ENCODE results near the gene KIAA0232. TPM values are rescaled to one million over a fixed set of nuclear protein-coding genes. Genes with fewer than 3 reads are reported as not detected.
"Not testable (repeated sequence)": the region's sequence is repeated elsewhere in the genome, so short reads cannot be mapped to it uniquely, and the experiment has no call there.

The KIAA0232 gene
- total RNA-seq, 8 experiments from 2014 or later: 18.2 to 42.5 (median 35.8) TPM

- no peak overlapping the region for H3K27ac ChIP-seq
- no peak overlapping the region for H3K4me3 ChIP-seq
- peak in 2 of 8 experiments; percentile 93 to 97 for ATAC-seq (replicated peaks in 6 of 8)
- H3K4me1 ChIP-seq (replicated peaks in 1 of 2): peaks cover 0 to 2% of the 10 kb centered on the region in 2 donors
- in situ Hi-C loops (cut with MboI; ENCODE audit: low pct_unique_long_range_greater_than_20kb in 2 of 9, low sequenced_read_pairs in 9 of 9, unreplicated experiment in 9 of 9): no loop called here
- WGBS, 10 experiments: 14 to 100% (median 91%) methylated on average over 1 to 3 of the region's 3 CpGs; no CpG with 5 or more reads in 2 of the 10 experiments
Observed at GRCh38 chr4:6834867-6835266, 52.3 kb downstream of the KIAA0232 start.

DNA sequence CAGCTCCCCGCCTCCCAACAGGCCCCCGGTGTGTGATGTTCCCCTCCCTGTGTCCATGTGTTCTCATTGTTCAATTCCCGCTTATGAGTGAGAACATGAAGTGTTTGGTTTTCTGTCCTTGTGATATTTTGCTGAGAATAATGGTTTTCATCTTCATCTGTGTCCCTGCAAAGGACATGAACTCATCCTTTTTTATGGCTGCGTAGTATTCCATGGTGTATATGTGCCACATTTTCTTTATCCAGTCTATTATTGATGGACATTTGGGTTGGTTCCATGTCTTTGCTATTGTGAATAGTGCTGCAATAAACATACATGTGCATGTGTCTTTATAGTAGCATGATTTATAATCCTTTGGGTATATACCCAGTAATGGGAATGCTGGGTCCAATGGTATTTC, 53.1 kb downstream of the KIAA0232 start:
- WGBS, 10 experiments: 90 to 100% methylated on average over 1 to 2 of the region's 4 CpGs; no CpG with 5 or more reads in 8 of the 10 experiments
- H3K27ac ChIP-seq; in situ Hi-C loops (cut with MboI; ENCODE audit: low pct_unique_long_range_greater_than_20kb in 2 of 9, low sequenced_read_pairs in 9 of 9, unreplicated experiment in 9 of 9); ATAC-seq (replicated peaks in 6 of 8); H3K4me3 ChIP-seq; H3K4me1 ChIP-seq (replicated peaks in 1 of 2): not testable (repeated sequence)

- ATAC-seq (replicated peaks in 6 of 8); H3K4me1 ChIP-seq (replicated peaks in 1 of 2); H3K27ac ChIP-seq; in situ Hi-C loops (cut with MboI; ENCODE audit: low pct_unique_long_range_greater_than_20kb in 2 of 9, low sequenced_read_pairs in 9 of 9, unreplicated experiment in 9 of 9); H3K4me3 ChIP-seq: not testable (repeated sequence)
- WGBS, 10 experiments: no CpG with 5 or more reads among the region's 34 CpGs
Observed at GRCh38 chr4:6837106-6837505, 54.6 kb downstream of the KIAA0232 start.

GRCh38 chr4:6839579-6839978, 57.1 kb downstream of the KIAA0232 start:
- no peak overlapping the region for H3K4me3 ChIP-seq
- WGBS, 10 experiments: 53 to 100% (median 79%) methylated on average over 1 to 4 of the region's 4 CpGs; no CpG with 5 or more reads in 2 of the 10 experiments
- no peak overlapping the region for H3K27ac ChIP-seq
- H3K4me1 ChIP-seq (replicated peaks in 1 of 2): peaks cover 0 to 8% of the 10 kb centered on the region in 2 donors
- in situ Hi-C loops (cut with MboI; ENCODE audit: low pct_unique_long_range_greater_than_20kb in 2 of 9, low sequenced_read_pairs in 9 of 9, unreplicated experiment in 9 of 9): no loop called here
- no peak for ATAC-seq (replicated peaks in 6 of 8)

- in situ Hi-C loops (cut with MboI; ENCODE audit: low pct_unique_long_range_greater_than_20kb in 2 of 9, low sequenced_read_pairs in 9 of 9, unreplicated experiment in 9 of 9): no loop called here
- H3K27ac ChIP-seq: no peak overlapping the region
- ATAC-seq (replicated peaks in 6 of 8): peak in 7 of 8 experiments; percentile 36 to 98 (median 66)
- 0 to 93% (median 58%) methylated on average over 2 to 5 of the region's 8 CpGs for WGBS, 10 experiments
- H3K4me3 ChIP-seq: no peak overlapping the region
- H3K4me1 ChIP-seq (replicated peaks in 1 of 2): peaks cover 0 to 8% of the 10 kb centered on the region in 2 donors
Observed at GRCh38 chr4:6840062-6840976, 57.8 kb downstream of the KIAA0232 start.

GRCh38 chr4:6845027-6845426, 62.5 kb downstream of the KIAA0232 start:
- Histone ChIP-seq H3K27ac (no peak overlapping the region), H3K4me1 (replicated peaks in 1 of 2) (peaks cover 0 to 4% of the 10 kb centered on the region in 2 donors), H3K4me3 (no peak overlapping the region)
- in situ Hi-C loops (cut with MboI; ENCODE audit: low pct_unique_long_range_greater_than_20kb in 2 of 9, low sequenced_read_pairs in 9 of 9, unreplicated experiment in 9 of 9): no loop called here
- WGBS, 10 experiments: 71 to 100% (median 100%) methylated on average over 1 of the region's 1 CpG; no CpG with 5 or more reads in 7 of the 10 experiments
- ATAC-seq (replicated peaks in 6 of 8): no peak

DNA sequence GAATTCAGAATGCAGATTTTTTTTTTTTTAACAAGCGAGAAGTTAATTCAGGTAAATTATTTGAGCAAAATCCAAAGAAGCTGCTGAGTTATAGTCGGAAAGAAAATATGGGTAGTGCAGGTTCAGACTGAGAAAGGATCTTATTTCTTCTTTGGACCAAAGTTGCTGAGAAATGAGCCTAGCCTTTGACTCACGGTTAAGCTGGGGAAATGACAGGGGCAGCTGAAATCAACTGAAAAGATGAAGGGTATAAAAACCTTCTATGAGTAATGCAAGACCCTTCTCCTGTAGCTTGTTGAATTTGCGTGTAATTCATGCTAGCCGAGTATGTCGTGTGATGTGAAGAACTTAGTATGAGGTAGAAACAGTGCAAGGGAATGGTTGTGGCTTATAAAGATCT, 63.0 kb downstream of the KIAA0232 start:
- Histone ChIP-seq H3K4me3 (no peak overlapping the region), H3K27ac (no peak overlapping the region), H3K4me1 (replicated peaks in 1 of 2) (no peaks in the 10 kb centered on the region)
- in situ Hi-C loops (cut with MboI; ENCODE audit: low pct_unique_long_range_greater_than_20kb in 2 of 9, low sequenced_read_pairs in 9 of 9, unreplicated experiment in 9 of 9): no loop called here
- 84 to 100% (median 90%) methylated on average over 3 to 6 of the region's 6 CpGs; no CpG with 5 or more reads in 1 of the 10 experiments for WGBS, 10 experiments
- no peak for ATAC-seq (replicated peaks in 6 of 8)

- WGBS, 10 experiments: 0 to 67% (median 44%) methylated on average over 1 to 2 of the region's 2 CpGs; no CpG with 5 or more reads in 2 of the 10 experiments
- in situ Hi-C loops (cut with MboI; ENCODE audit: low pct_unique_long_range_greater_than_20kb in 2 of 9, low sequenced_read_pairs in 9 of 9, unreplicated experiment in 9 of 9): no loop called here
- H3K4me3 ChIP-seq: no peak overlapping the region
- ATAC-seq (replicated peaks in 6 of 8): peak in 1 of 8 experiments; percentile 27
- no peaks in the 10 kb centered on the region for H3K4me1 ChIP-seq (replicated peaks in 1 of 2)
- no peak overlapping the region for H3K27ac ChIP-seq
Observed at GRCh38 chr4:6847178-6847577, 64.7 kb downstream of the KIAA0232 start.

- no peak overlapping the region for H3K4me3 ChIP-seq
- peak in 1 of 8 experiments; percentile 6 for ATAC-seq (replicated peaks in 6 of 8)
- no peak overlapping the region for H3K27ac ChIP-seq
- in situ Hi-C loops (cut with MboI; ENCODE audit: low pct_unique_long_range_greater_than_20kb in 2 of 9, low sequenced_read_pairs in 9 of 9, unreplicated experiment in 9 of 9): no loop called here
- H3K4me1 ChIP-seq (replicated peaks in 1 of 2): no peaks in the 10 kb centered on the region
- 29 to 100% (median 80%) methylated on average over 1 to 3 of the region's 3 CpGs; no CpG with 5 or more reads in 3 of the 10 experiments for WGBS, 10 experiments
Observed at GRCh38 chr4:6848717-6849305, 66.3 kb downstream of the KIAA0232 start.

GRCh38 chr4:6849691-6850090, 67.2 kb downstream of the KIAA0232 start:
- no peak overlapping the region for H3K4me3 ChIP-seq
- ATAC-seq (replicated peaks in 6 of 8): peak in 3 of 8 experiments; percentile 94 to 98 (median 97)
- H3K4me1 ChIP-seq (replicated peaks in 1 of 2): no peaks in the 10 kb centered on the region
- 18 to 100% (median 83%) methylated on average over 1 to 4 of the region's 4 CpGs; no CpG with 5 or more reads in 1 of the 10 experiments for WGBS, 10 experiments
- in situ Hi-C loops (cut with MboI; ENCODE audit: low pct_unique_long_range_greater_than_20kb in 2 of 9, low sequenced_read_pairs in 9 of 9, unreplicated experiment in 9 of 9): no loop called here
- H3K27ac ChIP-seq: no peak overlapping the region

DNA sequence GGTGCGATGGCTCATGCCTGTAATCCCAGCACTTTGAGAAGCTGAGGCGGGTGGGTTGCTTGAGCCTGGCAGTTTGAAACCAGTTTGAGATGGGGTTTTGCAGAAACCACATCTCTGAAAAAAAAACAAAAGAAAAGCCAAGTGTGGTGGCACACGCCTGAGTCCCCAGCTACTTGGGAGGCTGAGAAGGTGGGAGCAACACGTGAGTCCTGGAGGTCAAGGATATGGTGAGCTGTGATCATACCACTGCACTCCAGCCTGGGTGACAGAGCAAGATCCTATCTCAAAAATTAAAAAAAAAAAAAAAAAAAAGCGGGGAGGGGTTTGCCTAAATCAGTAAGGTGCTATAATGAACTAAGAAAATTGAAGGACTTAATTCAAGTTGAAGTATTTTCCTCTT, 68.9 kb downstream of the KIAA0232 start:
- 86 to 100% (median 99%) methylated on average over 1 to 5 of the region's 5 CpGs for WGBS, 10 experiments
- ATAC-seq (replicated peaks in 6 of 8): no peak

GRCh38 chr4:6851962-6852361, 69.4 kb downstream of the KIAA0232 start:
- 67 to 100% (median 96%) methylated on average over 2 of the region's 2 CpGs; no CpG with 5 or more reads in 1 of the 10 experiments for WGBS, 10 experiments
- in situ Hi-C loops (cut with MboI; ENCODE audit: low pct_unique_long_range_greater_than_20kb in 2 of 9, low sequenced_read_pairs in 9 of 9, unreplicated experiment in 9 of 9): no loop called here
- H3K27ac ChIP-seq: no peak overlapping the region

More for the DNA sequence above, 68.9 kb downstream of the KIAA0232 start:
- H3K27ac ChIP-seq: no peak overlapping the region
- in situ Hi-C loops (cut with MboI; ENCODE audit: low pct_unique_long_range_greater_than_20kb in 2 of 9, low sequenced_read_pairs in 9 of 9, unreplicated experiment in 9 of 9): no loop called here
- peaks cover 0 to 2% of the 10 kb centered on the region in 2 donors for H3K4me1 ChIP-seq (replicated peaks in 1 of 2)
- H3K4me3 ChIP-seq: no peak overlapping the region

DNA sequence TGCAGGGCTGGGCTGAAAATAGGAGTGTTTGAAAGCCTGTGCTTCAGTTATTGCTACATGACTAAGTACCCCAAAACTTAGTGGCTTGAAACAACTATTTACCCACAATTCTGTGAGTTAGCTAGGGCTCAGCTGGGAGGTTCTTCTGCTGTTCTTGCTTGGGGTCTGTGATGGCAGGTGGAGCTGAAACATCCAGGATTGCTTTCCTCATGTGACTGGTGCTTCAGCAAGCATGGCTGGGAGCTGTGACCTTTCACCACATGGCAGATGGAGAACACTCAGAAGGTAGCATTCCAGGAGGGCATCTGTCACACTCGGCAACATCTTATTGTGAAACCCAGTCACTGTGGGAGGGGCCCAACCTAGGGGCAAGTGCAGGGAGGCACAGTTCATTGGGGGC, 70.1 kb downstream of the KIAA0232 start:
- ATAC-seq (replicated peaks in 6 of 8): no peak
- Histone ChIP-seq H3K4me1 (replicated peaks in 1 of 2) (peaks cover 0 to 2% of the 10 kb centered on the region in 2 donors), H3K4me3 (no peak overlapping the region), H3K27ac (no peak overlapping the region)
- in situ Hi-C loops (cut with MboI; ENCODE audit: low pct_unique_long_range_greater_than_20kb in 2 of 9, low sequenced_read_pairs in 9 of 9, unreplicated experiment in 9 of 9): no loop called here
- WGBS, 10 experiments: 0 to 100% methylated on average over 1 of the region's 1 CpG; no CpG with 5 or more reads in 8 of the 10 experiments

More at GRCh38 chr4:6851962-6852361, 69.4 kb downstream of the KIAA0232 start:
- ATAC-seq (replicated peaks in 6 of 8): no peak
- no peak overlapping the region for H3K4me3 ChIP-seq
- H3K4me1 ChIP-seq (replicated peaks in 1 of 2): peaks cover 0 to 2% of the 10 kb centered on the region in 2 donors

All from motor neuron (in vitro differentiated cells).